HepG2 (cell line): Measurements from ENCODE around the gene OIT3. TPM values are rescaled to one million over a fixed set of nuclear protein-coding genes. Genes with fewer than 3 reads are reported as not detected.

ENCODE experiments used
- ATAC-seq: fragments of 200-7000 bp; cut with Tn5 transposase; 3 replicates; pipeline ENCODE4 v1.9.1; 2020; ENCODE audit warnings: mild to moderate bottlenecking, moderate library complexity
- BruUV-seq: library from RNA; stranded (reverse); fragments of 400-500 nt; replicated peaks from 2 replicates; lab custom pipeline; 2021; lab: Mats Ljungman, UMichigan
- CTCF ChIA-PET: fragments of 300-600 bp; formaldehyde crosslinking; extraction: SDS; loops from one replicate; lab custom pipeline; 2021; ENCODE audit warnings: low total read pairs, inconsistent platforms, low intra/inter-chr PET ratio; lab: Yijun Ruan, JAX
- POLR2A ChIA-PET: fragments of 350-600 bp; sonication (Branson Sonifier 250); formaldehyde crosslinking; loops from one replicate; lab custom pipeline; 2020; ENCODE audit warnings: antibody characterized with exemption, inconsistent platforms; lab: Yijun Ruan, JAX
- DNase-seq: peaks from one replicate; pipeline ENCODE4 v3.0.0-alpha.2; 2015; ENCODE audit warnings: low spot score
- FAIRE-seq: peaks from 3 replicates; lab custom pipeline; 2011; peaks lifted over from hg19 to GRCh38; lab: Jason Lieb, UNC
- H2AFZ ChIP-seq: one replicate; pipeline ENCODE4 v1.6.1; 2011; ENCODE audit warnings: low read length, inconsistent platforms
- H3K27ac ChIP-seq: fragments of 300-600 bp; 3 replicates; pipeline ENCODE4 v1.8.0; 2011; ENCODE audit warnings: mixed run types, mild to moderate bottlenecking, mixed read lengths, low read length, inconsistent platforms; ENCODE audit not compliant: insufficient read depth; ENCODE audit errors: extremely low read length
- H3K27me3 ChIP-seq, 2 experiments: fragments of 200-600 bp in 1 of 2; 2 replicates in 1 of 2; 3 replicates in 1 of 2; pipeline versions ENCODE4 v1.6.0 to v1.8.0; 2011; ENCODE audit warnings: low read length in 2 of 2, mild to moderate bottlenecking in 2 of 2, moderate library complexity in 2 of 2, inconsistent platforms in 1 of 2; ENCODE audit not compliant: insufficient read depth in 2 of 2, control insufficient read depth in 1 of 2
- H3K36me3 ChIP-seq, 2 experiments: fragments of 200-600 bp in 1 of 2; replicated peaks in 1 of 2; 2 replicates in 1 of 2; 3 replicates in 1 of 2; pipeline versions ENCODE4 v1.5.1 to v1.8.0; 2011; ENCODE audit warnings: low read length in 2 of 2, inconsistent platforms in 1 of 2; ENCODE audit not compliant: insufficient read depth in 2 of 2, control insufficient read depth in 1 of 2
- H3K4me1 ChIP-seq: 2 replicates; pipeline ENCODE4 v1.5.1; 2012; ENCODE audit warnings: low read length, inconsistent platforms; ENCODE audit not compliant: insufficient read depth
- H3K4me2 ChIP-seq: 2 replicates; pipeline ENCODE4 v1.6.0; 2011; ENCODE audit warnings: low read depth, low read length, inconsistent platforms
- H3K4me3 ChIP-seq, 3 experiments: fragments of 200-600 bp in 1 of 3; sonication (generic), shearing (Covaris generic) in 1 of 3; replicated peaks in 1 of 3; 2 replicates each; pipeline ENCODE4 v1.5.1; 2011 to 2016; ENCODE audit warnings: low read length in 3 of 3, inconsistent platforms in 2 of 3, low read depth in 2 of 3, mild to moderate bottlenecking in 2 of 3, control low read depth in 1 of 3, mixed read lengths in 1 of 3; ENCODE audit not compliant: insufficient read depth in 1 of 3
- H3K79me2 ChIP-seq: one replicate; pipeline ENCODE4 v1.6.1; 2011; ENCODE audit warnings: low read length, inconsistent platforms; ENCODE audit not compliant: insufficient read depth
- H3K9ac ChIP-seq: 2 replicates; pipeline ENCODE4 v1.6.0; 2011; ENCODE audit warnings: mild to moderate bottlenecking, low read depth, low read length, inconsistent platforms; ENCODE audit not compliant: insufficient read depth
- H3K9me3 ChIP-seq: 2 replicates; pipeline ENCODE4 v1.5.1; 2012; ENCODE audit warnings: mild to moderate bottlenecking, low read length
- H4K20me1 ChIP-seq: 2 replicates; pipeline ENCODE4 v1.6.0; 2011; ENCODE audit warnings: inconsistent platforms, mild to moderate bottlenecking, low read length, moderate library complexity; ENCODE audit not compliant: insufficient read depth
- PHF5A ChIP-seq: IDR thresholded peaks from one replicate; pipeline ENCODE4 v1.6.1; 2018; ENCODE audit warnings: low read depth, missing genetic modification reagents; ENCODE audit not compliant: unreplicated experiment
- SMAD3 ChIP-seq: sonication (generic); formaldehyde crosslinking; IDR thresholded peaks from 2 replicates; pipeline ENCODE4 v1.4.0; 2020; ENCODE audit warnings: missing genetic modification reagents
- SP140L ChIP-seq: sonication (generic); formaldehyde crosslinking; IDR thresholded peaks from 2 replicates; pipeline ENCODE4 v1.4.0; 2020; ENCODE audit warnings: missing genetic modification reagents, borderline replicate concordance
- ZNF33A ChIP-seq: sonication (generic); formaldehyde crosslinking; IDR thresholded peaks from 2 replicates; pipeline ENCODE4 v1.5.1; 2020; ENCODE audit warnings: missing genetic modification reagents, mild to moderate bottlenecking, moderate library complexity, borderline replicate concordance
- WGBS: methylation state at CpG from one replicate; pipeline ENCODE4 v1.1.6; 2017; ENCODE audit warnings: low lambda C conversion rate; 5-methylcytosine and 5-hydroxymethylcytosine counted together
- in situ Hi-C: cut with HindIII; loops from 2 replicates; pipeline ENCODE4 v1.10.0; 2017; ENCODE audit warnings: low pct_unique_long_range_greater_than_20kb; ENCODE audit not compliant: extremely low pct_ligation_motif_present
- intact Hi-C: fragments of 100-400 bp; cut with micrococcal nuclease; formaldehyde crosslinking; loops from one replicate; pipeline ENCODE4 v1.10.0; 2022; ENCODE audit not compliant: unreplicated experiment
- polyA plus RNA-seq, 8 experiments: library from polyadenylated mRNA; depleted of rRNA in 3 of 8; stranded (reverse) in 7 of 8; unstranded in 1 of 8; fragments of >200 nt; fragmentation: Illumina TruSeq in 4 of 8; extraction: Trizol in 4 of 8; gene quantifications; 2 replicates each; pipeline versions ENCODE4 v1.2.1 to v1.2.3, GENCODE V29; 2011 to 2016; ENCODE audit warnings: low read depth in 4 of 8, missing spikeins in 1 of 8, mixed read lengths in 1 of 8; ENCODE audit not compliant: insufficient read depth in 1 of 8
- total RNA-seq, 5 experiments: library from RNA; depleted of rRNA; stranded (reverse); fragments of >200 nt; fragmentation: Illumina TruSeq; extraction: Trizol; gene quantifications; 2 replicates each; pipeline ENCODE4 v1.2.3, GENCODE V29; 2016; ENCODE audit warnings: low read depth in 1 of 5
- TF ChIP-seq, protein P1 (sequence below): sonication (generic); formaldehyde crosslinking; IDR thresholded peaks from 2 replicates; pipeline ENCODE4 v1.4.0; 2020; ENCODE audit warnings: missing genetic modification reagents
- TF ChIP-seq, protein P2 (sequence below): sonication (generic); formaldehyde crosslinking; IDR thresholded peaks from 2 replicates; pipeline ENCODE4 v1.8.1; 2023; ENCODE audit warnings: mild to moderate bottlenecking, inconsistent platforms, moderate library complexity, missing genetic modification reagents, borderline replicate concordance
- TF ChIP-seq, protein P3 (sequence below): IDR thresholded peaks from 2 replicates; pipeline ENCODE4 v1.6.1; 2016; ENCODE audit warnings: control low read depth
- TF ChIP-seq, protein P4 (sequence below): sonication (generic); formaldehyde crosslinking; IDR thresholded peaks from 2 replicates; pipeline ENCODE4 v1.4.0; 2020; ENCODE audit warnings: missing genetic modification reagents

The OIT3 gene
- total and polyA plus RNA-seq, 2 of the 13 experiments (the other 11 are each of a cell fraction or from before 2014, with no cell fraction given), result not detected

DNA sequence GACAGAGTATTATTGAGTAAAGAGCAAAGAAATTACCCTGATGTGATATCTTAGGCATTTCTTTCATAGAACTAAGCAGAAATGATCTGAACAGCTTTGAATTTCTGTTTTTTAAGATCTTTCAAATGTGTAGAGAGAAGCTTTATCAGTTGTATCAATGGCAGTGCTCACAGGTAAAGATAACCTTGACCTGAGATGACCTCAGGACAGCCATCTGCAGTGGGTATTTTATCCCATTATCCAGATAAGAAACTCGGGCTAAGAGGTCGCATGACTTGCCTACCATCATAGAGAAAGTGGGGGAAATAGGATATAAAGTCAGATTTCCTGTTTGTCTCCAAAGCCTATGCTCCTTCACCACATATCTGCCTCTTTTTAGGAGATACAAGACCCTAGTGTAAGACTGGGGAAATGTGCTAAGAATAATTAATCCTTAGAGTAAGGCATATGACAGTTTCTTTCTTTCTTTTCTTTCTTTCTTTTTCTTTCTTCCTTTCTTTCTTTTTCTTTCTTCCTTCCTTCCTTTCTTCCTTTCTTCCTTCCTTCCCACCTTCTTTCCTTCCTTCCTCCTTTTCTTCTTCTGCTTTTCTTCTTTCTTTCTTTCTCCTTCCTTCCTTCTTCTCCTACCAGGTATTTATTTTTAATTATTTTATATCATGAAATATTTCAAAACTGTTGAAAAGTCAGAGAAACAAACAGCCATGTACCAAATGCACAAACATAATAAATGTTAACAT lies 50.1 kb downstream of the OIT3 start:
- no peaks in the 10 kb centered on the region for H3K9me3 ChIP-seq
- FAIRE-seq (no peak), DNase-seq (no peak), ATAC-seq (no peak)
- POLR2A ChIA-PET, result no interaction called here
- no peak overlapping the region for H2AFZ ChIP-seq
- CTCF ChIA-PET, result no interaction called here
- H3K4me2 ChIP-seq, result no peak overlapping the region
- in situ Hi-C loops, result no loop called here
- no peaks in the 10 kb centered on the region for H3K4me1 ChIP-seq
- H3K79me2 ChIP-seq, result no peaks in the 10 kb centered on the region
- no peak overlapping the region for H3K27ac ChIP-seq
- no peaks in the 10 kb centered on the region for H4K20me1 ChIP-seq
- WGBS, result 85% methylated on average over 2 of the region's 2 CpGs
- TF ChIP-seq, protein P1, sequence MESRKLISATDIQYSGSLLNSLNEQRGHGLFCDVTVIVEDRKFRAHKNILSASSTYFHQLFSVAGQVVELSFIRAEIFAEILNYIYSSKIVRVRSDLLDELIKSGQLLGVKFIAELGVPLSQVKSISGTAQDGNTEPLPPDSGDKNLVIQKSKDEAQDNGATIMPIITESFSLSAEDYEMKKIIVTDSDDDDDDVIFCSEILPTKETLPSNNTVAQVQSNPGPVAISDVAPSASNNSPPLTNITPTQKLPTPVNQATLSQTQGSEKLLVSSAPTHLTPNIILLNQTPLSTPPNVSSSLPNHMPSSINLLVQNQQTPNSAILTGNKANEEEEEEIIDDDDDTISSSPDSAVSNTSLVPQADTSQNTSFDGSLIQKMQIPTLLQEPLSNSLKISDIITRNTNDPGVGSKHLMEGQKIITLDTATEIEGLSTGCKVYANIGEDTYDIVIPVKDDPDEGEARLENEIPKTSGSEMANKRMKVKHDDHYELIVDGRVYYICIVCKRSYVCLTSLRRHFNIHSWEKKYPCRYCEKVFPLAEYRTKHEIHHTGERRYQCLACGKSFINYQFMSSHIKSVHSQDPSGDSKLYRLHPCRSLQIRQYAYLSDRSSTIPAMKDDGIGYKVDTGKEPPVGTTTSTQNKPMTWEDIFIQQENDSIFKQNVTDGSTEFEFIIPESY (CRISPR knock-in tag), result no peak
- no peak for TF ChIP-seq ZNF33A (CRISPR knock-in tag)
- TF ChIP-seq SP140L (CRISPR knock-in tag), result no peak
- TF ChIP-seq, protein P2, sequence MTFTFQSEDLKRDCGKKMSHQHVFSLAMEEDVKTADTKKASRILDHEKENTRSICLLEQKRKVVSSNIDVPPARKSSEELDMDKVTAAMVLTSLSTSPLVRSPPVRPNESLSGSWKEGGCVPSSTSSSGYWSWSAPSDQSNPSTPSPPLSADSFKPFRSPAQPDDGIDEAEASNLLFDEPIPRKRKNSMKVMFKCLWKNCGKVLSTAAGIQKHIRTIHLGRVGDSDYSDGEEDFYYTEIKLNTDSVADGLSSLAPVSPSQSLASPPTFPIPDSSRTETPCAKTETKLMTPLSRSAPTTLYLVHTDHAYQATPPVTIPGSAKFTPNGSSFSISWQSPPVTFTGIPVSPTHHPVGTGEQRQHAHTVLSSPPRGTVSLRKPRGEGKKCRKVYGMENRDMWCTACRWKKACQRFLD, result no peak
- TF ChIP-seq, protein P3, sequence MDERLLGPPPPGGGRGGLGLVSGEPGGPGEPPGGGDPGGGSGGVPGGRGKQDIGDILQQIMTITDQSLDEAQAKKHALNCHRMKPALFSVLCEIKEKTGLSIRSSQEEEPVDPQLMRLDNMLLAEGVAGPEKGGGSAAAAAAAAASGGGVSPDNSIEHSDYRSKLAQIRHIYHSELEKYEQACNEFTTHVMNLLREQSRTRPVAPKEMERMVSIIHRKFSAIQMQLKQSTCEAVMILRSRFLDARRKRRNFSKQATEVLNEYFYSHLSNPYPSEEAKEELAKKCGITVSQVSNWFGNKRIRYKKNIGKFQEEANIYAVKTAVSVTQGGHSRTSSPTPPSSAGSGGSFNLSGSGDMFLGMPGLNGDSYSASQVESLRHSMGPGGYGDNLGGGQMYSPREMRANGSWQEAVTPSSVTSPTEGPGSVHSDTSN (CRISPR knock-in tag), result no peak
- TF ChIP-seq, protein P4, sequence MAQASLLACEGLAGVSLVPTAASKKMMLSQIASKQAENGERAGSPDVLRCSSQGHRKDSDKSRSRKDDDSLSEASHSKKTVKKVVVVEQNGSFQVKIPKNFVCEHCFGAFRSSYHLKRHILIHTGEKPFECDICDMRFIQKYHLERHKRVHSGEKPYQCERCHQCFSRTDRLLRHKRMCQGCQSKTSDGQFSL, result no peak
- no peak for TF ChIP-seq SMAD3 (CRISPR knock-in tag)
- no peak for TF ChIP-seq PHF5A (CRISPR knock-in tag)
- 0 out of 5 replicates have a peak, but pooled peaks cover 0 to 4% of the 10 kb centered on the region in 2 experiments for H3K36me3 ChIP-seq
- no peak overlapping the region for H3K9ac ChIP-seq
- BruUV-seq, result no TSS peak
- H3K27me3 ChIP-seq, result no peaks in the 10 kb centered on the region
- intact Hi-C loops, result no loop called here
- H3K4me3 ChIP-seq, result no peak overlapping the region
